MCF 10A (cell line): ENCODE measurements around the gene ADCY5. TPM values are rescaled to one million over a fixed set of nuclear protein-coding genes. Genes with fewer than 3 reads are reported as not detected.

Experiments used
- BruUV-seq: library from RNA; stranded (reverse); fragments of 400-500 nt; replicated peaks from 2 replicates; lab custom pipeline; 2021; lab: Mats Ljungman, UMichigan
- CTCF ChIA-PET: fragments of 300-600 bp; sonication (Branson Sonifier 250); formaldehyde crosslinking; extraction: SDS; loops from one replicate; lab custom pipeline; 2021; ENCODE audit warnings: antibody characterized with exemption, inconsistent platforms; lab: Yijun Ruan, JAX
- POLR2A ChIA-PET: fragments of 300-600, 350-650 bp; sonication (Branson Sonifier 250); formaldehyde crosslinking; extraction: SDS; loops from one replicate; lab custom pipeline; 2020; ENCODE audit warnings: antibody characterized with exemption, inconsistent platforms; lab: Yijun Ruan, JAX
- DNase-seq: peaks from one replicate; pipeline ENCODE4 v3.0.0-alpha.2; 2018; ENCODE audit not compliant: unreplicated experiment
- H3K27ac Mint-ChIP-seq: one replicate; pipeline ENCODE4 v1.8.0; 2022; ENCODE audit warnings: mild to moderate bottlenecking, low read depth, mixed read lengths; ENCODE audit not compliant: unreplicated experiment
- H3K27me3 Mint-ChIP-seq: one replicate; pipeline ENCODE4 v1.8.0; 2022; ENCODE audit warnings: mixed read lengths; ENCODE audit not compliant: insufficient read depth, unreplicated experiment
- H3K36me3 Mint-ChIP-seq: one replicate; pipeline ENCODE4 v1.8.0; 2022; ENCODE audit warnings: mild to moderate bottlenecking, moderate library complexity, mixed read lengths; ENCODE audit not compliant: insufficient read depth, unreplicated experiment
- H3K4me1 Mint-ChIP-seq: one replicate; pipeline ENCODE4 v1.8.0; 2022; ENCODE audit warnings: mixed read lengths; ENCODE audit not compliant: insufficient read depth, unreplicated experiment
- H3K4me3 Mint-ChIP-seq: one replicate; pipeline ENCODE4 v1.8.0; 2022; ENCODE audit warnings: mild to moderate bottlenecking, moderate library complexity, mixed read lengths; ENCODE audit not compliant: unreplicated experiment
- H3K9me3 Mint-ChIP-seq: one replicate; pipeline ENCODE4 v1.8.0; 2022; ENCODE audit warnings: mixed read lengths; ENCODE audit not compliant: unreplicated experiment
- intact Hi-C: fragments of 100-400 bp; cut with micrococcal nuclease; formaldehyde crosslinking; loops from 2 replicates; pipeline ENCODE4 v1.14.1; 2022
- total RNA-seq: library from RNA; stranded (reverse); gene quantifications from 2 replicates; pipeline ENCODE4 v1.2.3, GENCODE V29; 2022
- TF ChIP-seq, protein P1 (sequence below): fragments of 200-600 bp; IDR thresholded peaks from one replicate; pipeline ENCODE4 v1.8.0; 2022; ENCODE audit warnings: antibody characterized with exemption, mild to moderate bottlenecking; ENCODE audit not compliant: unreplicated experiment

The ADCY5 gene
- total RNA-seq, 1 experiment from 2014 or later = not detected

- POLR2A ChIA-PET = no interaction called here
- no peaks in the 10 kb centered on the region for H3K36me3 Mint-ChIP-seq
Measured at GRCh38 chr3:123327956-123328850, 120.7 kb downstream of the ADCY5 start.

GRCh38 chr3:123327480-123327879 is 121.4 kb downstream of the ADCY5 start:
- Mint-ChIP-seq H3K4me1 (peaks cover 8% of the 10 kb centered on the region), H3K4me3 (no peak overlapping the region), H3K9me3 (no peaks in the 10 kb centered on the region), H3K27me3 (peaks cover 50% of the 10 kb centered on the region), H3K27ac (no peak overlapping the region), H3K36me3 (no peaks in the 10 kb centered on the region)
- TF ChIP-seq, protein P1, sequence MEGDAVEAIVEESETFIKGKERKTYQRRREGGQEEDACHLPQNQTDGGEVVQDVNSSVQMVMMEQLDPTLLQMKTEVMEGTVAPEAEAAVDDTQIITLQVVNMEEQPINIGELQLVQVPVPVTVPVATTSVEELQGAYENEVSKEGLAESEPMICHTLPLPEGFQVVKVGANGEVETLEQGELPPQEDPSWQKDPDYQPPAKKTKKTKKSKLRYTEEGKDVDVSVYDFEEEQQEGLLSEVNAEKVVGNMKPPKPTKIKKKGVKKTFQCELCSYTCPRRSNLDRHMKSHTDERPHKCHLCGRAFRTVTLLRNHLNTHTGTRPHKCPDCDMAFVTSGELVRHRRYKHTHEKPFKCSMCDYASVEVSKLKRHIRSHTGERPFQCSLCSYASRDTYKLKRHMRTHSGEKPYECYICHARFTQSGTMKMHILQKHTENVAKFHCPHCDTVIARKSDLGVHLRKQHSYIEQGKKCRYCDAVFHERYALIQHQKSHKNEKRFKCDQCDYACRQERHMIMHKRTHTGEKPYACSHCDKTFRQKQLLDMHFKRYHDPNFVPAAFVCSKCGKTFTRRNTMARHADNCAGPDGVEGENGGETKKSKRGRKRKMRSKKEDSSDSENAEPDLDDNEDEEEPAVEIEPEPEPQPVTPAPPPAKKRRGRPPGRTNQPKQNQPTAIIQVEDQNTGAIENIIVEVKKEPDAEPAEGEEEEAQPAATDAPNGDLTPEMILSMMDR = no peak
- intact Hi-C loops = no loop called here
- DNase-seq = no peak
- BruUV-seq = no TSS peak
- ChIA-PET POLR2A (interaction anchor here (1.0 kb wide), 1 partner anchor 8 kb away, joined by 4 read pairs; no protein-coding TSS in a partner anchor), CTCF (interaction anchor here (0.7 to 3.4 kb wide), 11 partner anchors 8 to 396 kb away, joined by 3 to 16 read pairs (median 5); no protein-coding TSS in a partner anchor)

More at GRCh38 chr3:123327956-123328850, 120.7 kb downstream of the ADCY5 start:
- peaks cover 8% of the 10 kb centered on the region for H3K4me1 Mint-ChIP-seq
- BruUV-seq = no TSS peak
- H3K9me3 Mint-ChIP-seq = no peaks in the 10 kb centered on the region
- intact Hi-C loops = loop anchor here (2.0 kb wide), 1 partner anchor 231 kb away; no protein-coding TSS in a partner anchor
- no peak overlapping the region for H3K27ac Mint-ChIP-seq
- peaks cover 43% of the 10 kb centered on the region for H3K27me3 Mint-ChIP-seq
- no peak overlapping the region for H3K4me3 Mint-ChIP-seq
- CTCF ChIA-PET = interaction anchor here (0.6 to 2.8 kb wide), 20 partner anchors 9 to 1223 kb away, joined by 3 to 18 read pairs (median 4); no protein-coding TSS in a partner anchor
- DNase-seq = no peak
- TF ChIP-seq, protein P1 = no peak

GRCh38 chr3:123326531-123326930 is 122.4 kb downstream of the ADCY5 start:
- Mint-ChIP-seq H3K36me3 (no peaks in the 10 kb centered on the region), H3K27ac (no peak overlapping the region), H3K9me3 (no peaks in the 10 kb centered on the region), H3K4me1 (peaks cover 8% of the 10 kb centered on the region), H3K4me3 (no peak overlapping the region), H3K27me3 (peaks cover 52% of the 10 kb centered on the region)
- no peak for DNase-seq
- intact Hi-C loops = no loop called here
- CTCF ChIA-PET = interaction anchor here (0.6 to 3.4 kb wide), 10 partner anchors 48 to 1772 kb away, joined by 3 to 11 read pairs (median 4); no protein-coding TSS in a partner anchor
- TF ChIP-seq, protein P1 = no peak
- no TSS peak for BruUV-seq
- POLR2A ChIA-PET = interaction anchor here (0.6 to 1.0 kb wide), 3 partner anchors 9 to 424 kb away, joined by 3 to 4 read pairs (median 3); no protein-coding TSS in a partner anchor

DNA sequence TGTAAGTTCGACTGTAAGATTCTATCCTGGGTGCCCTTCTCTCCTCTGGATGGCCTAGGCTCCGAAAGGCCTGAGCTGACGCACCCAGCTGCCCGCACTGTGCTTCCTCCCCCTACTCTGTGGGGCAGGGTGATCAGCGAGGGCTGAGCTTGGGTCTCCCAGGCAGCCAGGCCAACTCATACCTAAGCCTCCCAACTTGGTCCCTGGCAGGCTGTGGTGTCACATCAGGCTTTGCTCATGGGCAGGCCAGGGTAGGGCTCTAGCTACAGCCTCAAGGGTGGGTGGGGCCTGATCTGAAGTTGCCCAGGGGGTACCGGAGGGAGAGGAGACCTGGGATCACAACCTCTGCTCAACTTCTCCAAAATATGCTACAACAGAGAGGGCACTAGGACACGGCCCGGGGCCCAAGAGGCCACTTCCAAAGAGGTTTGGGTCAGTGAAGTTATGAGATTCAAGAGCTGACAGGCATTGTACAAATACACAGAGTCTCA is 123.1 kb downstream of the ADCY5 start:
- CTCF ChIA-PET = interaction anchor here (0.7 to 3.4 kb wide), 7 partner anchors 60 to 398 kb away, joined by 3 to 11 read pairs (median 5); no protein-coding TSS in a partner anchor
- H3K36me3 Mint-ChIP-seq = no peaks in the 10 kb centered on the region
- no peaks in the 10 kb centered on the region for H3K9me3 Mint-ChIP-seq
- TF ChIP-seq, protein P1 = no peak
- H3K4me1 Mint-ChIP-seq = peaks cover 8% of the 10 kb centered on the region
- intact Hi-C loops = no loop called here
- POLR2A ChIA-PET = interaction anchor here (0.7 kb wide), 1 partner anchor 164 kb away, joined by 3 read pairs; no protein-coding TSS in a partner anchor
- no peak overlapping the region for H3K27ac Mint-ChIP-seq
- no peak for DNase-seq
- no TSS peak for BruUV-seq
- H3K27me3 Mint-ChIP-seq = peaks cover 60% of the 10 kb centered on the region
- no peak overlapping the region for H3K4me3 Mint-ChIP-seq
